ENCODE data around the gene RHBDD3. TPM values are rescaled to one million over a fixed set of nuclear protein-coding genes. Genes with fewer than 3 reads are reported as not detected.

RHBDD3 gene
- total and polyA plus RNA-seq, 8 donors: 24.1 to 41.8 (median 31.8) TPM

DNA sequence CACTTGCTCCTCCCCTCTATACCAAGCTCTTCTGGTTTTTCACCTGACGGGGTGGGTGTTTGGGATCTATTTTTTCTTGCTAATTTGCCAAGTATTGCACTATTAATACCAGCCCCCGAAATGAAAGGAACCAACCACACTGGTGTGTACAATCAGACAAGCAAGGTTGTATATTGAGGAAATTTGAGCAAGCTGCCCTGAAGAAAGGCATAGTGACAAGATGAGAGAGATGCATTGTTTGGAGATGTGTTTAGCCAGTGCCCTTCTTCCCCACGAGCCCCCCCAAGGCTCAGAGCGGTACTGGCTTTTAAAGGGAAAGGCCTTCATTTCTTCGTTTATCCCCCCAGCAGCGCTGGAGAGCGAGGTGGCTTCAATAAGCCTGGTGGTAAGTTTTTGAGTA, 23.4 kb upstream of the RHBDD3 start:
- TF ChIP-seq, protein P1, sequence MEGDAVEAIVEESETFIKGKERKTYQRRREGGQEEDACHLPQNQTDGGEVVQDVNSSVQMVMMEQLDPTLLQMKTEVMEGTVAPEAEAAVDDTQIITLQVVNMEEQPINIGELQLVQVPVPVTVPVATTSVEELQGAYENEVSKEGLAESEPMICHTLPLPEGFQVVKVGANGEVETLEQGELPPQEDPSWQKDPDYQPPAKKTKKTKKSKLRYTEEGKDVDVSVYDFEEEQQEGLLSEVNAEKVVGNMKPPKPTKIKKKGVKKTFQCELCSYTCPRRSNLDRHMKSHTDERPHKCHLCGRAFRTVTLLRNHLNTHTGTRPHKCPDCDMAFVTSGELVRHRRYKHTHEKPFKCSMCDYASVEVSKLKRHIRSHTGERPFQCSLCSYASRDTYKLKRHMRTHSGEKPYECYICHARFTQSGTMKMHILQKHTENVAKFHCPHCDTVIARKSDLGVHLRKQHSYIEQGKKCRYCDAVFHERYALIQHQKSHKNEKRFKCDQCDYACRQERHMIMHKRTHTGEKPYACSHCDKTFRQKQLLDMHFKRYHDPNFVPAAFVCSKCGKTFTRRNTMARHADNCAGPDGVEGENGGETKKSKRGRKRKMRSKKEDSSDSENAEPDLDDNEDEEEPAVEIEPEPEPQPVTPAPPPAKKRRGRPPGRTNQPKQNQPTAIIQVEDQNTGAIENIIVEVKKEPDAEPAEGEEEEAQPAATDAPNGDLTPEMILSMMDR (IDR thresholded peaks at IDR 0.05): no peak
- Histone ChIP-seq H3K4me1 (no peaks in the 10 kb centered on the region), H3K9me3 (no peaks in the 10 kb centered on the region), H3K27ac (no peak overlapping the region), H3K27me3 (no peaks in the 10 kb centered on the region), H3K36me3 (peaks cover 0 to 100% of the 10 kb centered on the region in 2 donors), H3K4me3 (no peak overlapping the region)
- DNase-seq (no peak), ATAC-seq (no peak)
- intact Hi-C loops (cut with DNase I): no loop called here

DNA sequence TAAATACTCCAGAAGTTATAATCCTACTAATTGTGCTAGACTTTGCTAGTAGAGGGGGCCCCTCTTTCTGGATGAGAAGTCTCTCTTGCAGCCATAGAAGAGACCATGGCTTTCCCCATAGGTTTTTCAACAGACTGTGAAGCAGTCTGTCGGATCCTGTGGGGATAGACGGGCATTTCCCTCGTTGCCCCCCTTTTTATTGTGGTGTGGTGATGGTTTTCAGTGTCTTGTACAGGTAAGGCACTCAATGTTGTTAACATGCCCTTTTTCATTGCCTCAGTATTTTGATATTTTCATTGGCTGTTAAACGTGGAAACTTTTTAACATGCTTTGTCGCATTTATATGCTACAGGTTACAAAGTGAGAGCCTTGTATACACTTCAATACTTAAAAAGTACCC, 22.3 kb upstream of the RHBDD3 start:
- Histone ChIP-seq H3K9me3 (no peaks in the 10 kb centered on the region), H3K4me1 (no peaks in the 10 kb centered on the region), H3K4me3 (no peak overlapping the region), H3K27me3 (no peaks in the 10 kb centered on the region), H3K36me3 (peaks cover 0 to 100% of the 10 kb centered on the region in 2 donors), H3K27ac (no peak overlapping the region)
- no peak for ATAC-seq
- no peak for DNase-seq
- TF ChIP-seq, protein P1 (IDR thresholded peaks at IDR 0.05): no peak
- intact Hi-C loops (cut with DNase I): no loop called here

DNA sequence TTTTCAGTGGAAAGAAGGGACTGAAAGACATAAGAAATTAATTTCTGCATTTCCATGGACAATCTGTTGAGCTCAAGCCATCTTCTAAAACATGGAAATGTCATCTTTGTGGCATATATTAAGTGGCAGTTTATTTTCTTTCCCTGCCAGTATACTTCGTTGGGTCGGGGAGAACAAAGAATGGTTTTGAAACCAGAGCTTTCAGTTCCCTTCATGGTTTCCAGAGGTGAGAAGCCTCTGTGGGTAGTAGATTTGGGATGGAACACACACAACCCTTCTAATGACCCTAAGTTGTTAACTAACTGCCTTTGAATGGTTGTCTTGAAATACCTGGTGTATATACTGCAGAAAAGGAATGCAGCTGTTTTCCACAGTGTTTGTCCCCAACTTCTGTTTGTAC, 21.1 kb upstream of the RHBDD3 start:
- H3K9me3 ChIP-seq: no peaks in the 10 kb centered on the region
- peaks cover 0 to 100% of the 10 kb centered on the region in 2 donors for H3K36me3 ChIP-seq
- H3K4me3 ChIP-seq: no peak overlapping the region
- H3K4me1 ChIP-seq: no peaks in the 10 kb centered on the region
- TF ChIP-seq, protein P1 (IDR thresholded peaks at IDR 0.05): no peak
- ATAC-seq (no peak), DNase-seq (no peak)
- intact Hi-C loops (cut with DNase I): no loop called here
- H3K27ac ChIP-seq: no peak overlapping the region
- H3K27me3 ChIP-seq: no peaks in the 10 kb centered on the region

DNA sequence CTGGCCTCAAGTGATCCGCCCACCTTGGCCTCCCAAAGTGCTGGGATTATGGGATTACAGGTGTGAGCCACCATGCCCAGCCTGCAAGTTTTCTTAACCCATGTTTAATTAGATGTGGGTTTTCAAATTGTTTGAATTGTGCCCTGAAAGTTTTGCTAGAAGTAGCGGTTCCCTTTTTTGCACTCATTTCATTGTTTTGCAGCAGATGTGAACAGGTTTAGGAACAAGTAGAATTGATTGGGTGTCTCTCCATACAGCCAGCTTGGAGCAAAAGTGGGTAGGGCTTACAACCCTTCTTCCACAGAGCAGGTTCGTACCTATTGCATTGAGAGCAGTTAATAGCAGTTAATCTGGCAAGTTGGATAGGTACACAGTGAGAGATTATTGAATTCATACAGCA, 16.4 kb upstream of the RHBDD3 start:
- Histone ChIP-seq H3K9me3 (no peaks in the 10 kb centered on the region), H3K36me3 (peaks cover 0 to 100% of the 10 kb centered on the region in 2 donors), H3K4me1 (no peaks in the 10 kb centered on the region), H3K27ac (no peak overlapping the region), H3K27me3 (no peaks in the 10 kb centered on the region), H3K4me3 (no peak overlapping the region)
- intact Hi-C loops (cut with DNase I): no loop called here
- TF ChIP-seq, protein P1 (IDR thresholded peaks at IDR 0.05): no peak
- DNase-seq (no peak), ATAC-seq (no peak)

DNA sequence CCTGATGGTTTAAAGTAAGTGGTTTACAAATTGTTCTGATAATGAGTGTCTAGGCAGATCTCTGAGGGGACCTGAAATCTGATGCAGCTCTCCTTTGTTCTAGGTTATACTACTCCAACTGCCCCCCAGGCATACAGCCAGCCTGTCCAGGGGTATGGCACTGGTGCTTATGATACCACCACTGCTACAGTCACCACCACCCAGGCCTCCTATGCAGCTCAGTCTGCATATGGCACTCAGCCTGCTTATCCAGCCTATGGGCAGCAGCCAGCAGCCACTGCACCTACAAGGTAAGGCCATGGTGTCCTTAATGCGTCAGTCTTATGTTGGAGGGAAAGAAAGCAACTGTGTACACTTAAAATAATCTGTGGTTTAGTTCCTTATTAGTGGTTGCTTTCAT, 10.1 kb upstream of the RHBDD3 start:
- no peak for DNase-seq
- intact Hi-C loops (cut with DNase I): no loop called here
- H3K36me3 ChIP-seq: peaks cover 0 to 98% of the 10 kb centered on the region in 2 donors
- no peaks in the 10 kb centered on the region for H3K9me3 ChIP-seq
- no peaks in the 10 kb centered on the region for H3K27me3 ChIP-seq
- H3K4me1 ChIP-seq: peaks cover 1 to 36% of the 10 kb centered on the region in 2 donors
- H3K27ac ChIP-seq: no peak overlapping the region
- TF ChIP-seq, protein P1 (IDR thresholded peaks at IDR 0.05): no peak
- ATAC-seq: no peak
- no peak overlapping the region for H3K4me3 ChIP-seq
